HL-60/S4 treated with phorbol 12-myristate 13-acetate at 8.2 ng/mL for 4 days and 3 days (cell line): ENCODE data around the gene ZNF276.

Experiments used
- in situ Hi-C: fragments of 300-500 bp; cut with MboI; formaldehyde crosslinking; loops from 2 replicates; pipeline ENCODE4 v1.15.0; 2022; ENCODE audit warnings: low sequenced_read_pairs

The ZNF276 gene

GRCh38 chr16:89711601-89712273, 9.6 kb upstream of the ZNF276 start:
- in situ Hi-C loops: no loop called here

- in situ Hi-C loops: no loop called here
Observed at GRCh38 chr16:89712274-89712781, 9.0 kb upstream of the ZNF276 start.

- in situ Hi-C loops: no loop called here
Observed at GRCh38 chr16:89716493-89716892, 4.8 kb upstream of the ZNF276 start.

GRCh38 chr16:89716916-89717687, 4.2 kb upstream of the ZNF276 start:
- in situ Hi-C loops: no loop called here

- in situ Hi-C loops: no loop called here
Observed at GRCh38 chr16:89717688-89718505, 3.4 kb upstream of the ZNF276 start.

GRCh38 chr16:89720551-89720812, 855 bp upstream of the ZNF276 start:
- in situ Hi-C loops: no loop called here

- in situ Hi-C loops: no loop called here
Observed at GRCh38 chr16:89721546-89722391, 432 bp downstream of the ZNF276 start.

- in situ Hi-C loops: no loop called here
Observed at GRCh38 chr16:89722392-89723278, 1.3 kb downstream of the ZNF276 start.

- in situ Hi-C loops: no loop called here
Observed at GRCh38 chr16:89723279-89724250, 2.2 kb downstream of the ZNF276 start.

- in situ Hi-C loops: no loop called here
Observed at GRCh38 chr16:89727406-89728120, 6.2 kb downstream of the ZNF276 start.

GRCh38 chr16:89729293-89729692, 8.0 kb downstream of the ZNF276 start:
- in situ Hi-C loops: no loop called here

- in situ Hi-C loops: no loop called here
Observed at GRCh38 chr16:89729863-89730593, 8.7 kb downstream of the ZNF276 start.

GRCh38 chr16:89730610-89731234, 9.4 kb downstream of the ZNF276 start:
- in situ Hi-C loops: no loop called here

- in situ Hi-C loops: no loop called here
Observed at GRCh38 chr16:89732142-89732917, 11.0 kb downstream of the ZNF276 start.

- in situ Hi-C loops: no loop called here
Observed at GRCh38 chr16:89732918-89733242, 11.5 kb downstream of the ZNF276 start.

- in situ Hi-C loops: no loop called here
Observed at GRCh38 chr16:89733322-89733721, 12.0 kb downstream of the ZNF276 start.
